HCT116 (cell line): ENCODE results near the gene CHD8. TPM values are rescaled to one million over a fixed set of nuclear protein-coding genes. Genes with fewer than 3 reads are reported as not detected.

Experiments
- ATAC-seq: fragments of 200-7000 bp; cut with Tn5 transposase; 2 replicates; pipeline ENCODE4 v1.9.1; 2020; ENCODE audit warnings: mild to moderate bottlenecking, moderate library complexity
- BruUV-seq: library from RNA; stranded (reverse); fragments of 400-500 nt; replicated peaks from 2 replicates; lab custom pipeline; 2021; lab: Mats Ljungman, UMichigan
- CTCF ChIA-PET: fragments of 300-600 bp; sonication (Branson Sonifier 250); formaldehyde crosslinking; loops from one replicate; lab custom pipeline; 2021; ENCODE audit warnings: antibody characterized with exemption; lab: Charles Lee
- POLR2A ChIA-PET: fragments of 300-600, 350-600 bp; sonication (Branson Sonifier 250); formaldehyde crosslinking; loops from one replicate; lab custom pipeline; 2021; ENCODE audit warnings: antibody characterized with exemption; lab: Charles Lee
- RAD21 ChIA-PET, 2 experiments: fragments of 300-600 bp; sonication (Branson Sonifier 250); formaldehyde crosslinking; loops; one replicate each; lab custom pipeline; 2023; ENCODE audit warnings: low total read pairs in 2 of 2; ENCODE audit not compliant: uncharacterized antibody in 2 of 2, unreplicated experiment in 2 of 2, low non-redundant PET in 1 of 2; lab: Charles Lee
- DNase-seq: peaks from one replicate; pipeline ENCODE4 v3.0.0-alpha.2; 2010; ENCODE audit warnings: low read depth, low spot score
- H2AFZ ChIP-seq: fragments of 200-600 bp; shearing (Covaris generic), sonication (generic); 2 replicates; pipeline ENCODE4 v1.6.1; 2017; ENCODE audit warnings: low read depth, mixed run types, mixed read lengths, antibody characterized with exemption, low read length; ENCODE audit not compliant: poor library complexity, severe bottlenecking
- H3K27ac ChIP-seq: 2 replicates; pipeline ENCODE4 v1.5.1; 2012; ENCODE audit warnings: low read depth, low read length
- H3K27me3 ChIP-seq: fragments of 200-600 bp; sonication (generic); 2 replicates; pipeline ENCODE4 v1.6.1; 2016; ENCODE audit warnings: mixed run types, low read length, mixed read lengths; ENCODE audit not compliant: insufficient read depth
- H3K36me3 ChIP-seq, 2 experiments: fragments of 200-500 bp in 1 of 2; fragments of 200-600 bp in 1 of 2; sonication (Bioruptor generic) in 1 of 2; sonication (generic) in 1 of 2; 2 replicates each; pipeline versions ENCODE4 v1.5.1 to v1.6.1; 2014 to 2016; ENCODE audit warnings: low read length in 2 of 2, inconsistent platforms in 1 of 2, mixed read lengths in 1 of 2, mixed run types in 1 of 2; ENCODE audit not compliant: insufficient read depth in 2 of 2, control insufficient read depth in 1 of 2
- H3K4me1 ChIP-seq, 2 experiments: fragments of 200-600 bp in 1 of 2; sonication (generic) in 1 of 2; 2 replicates each; pipeline versions ENCODE4 v1.5.1 to v1.6.1; 2012 to 2017; ENCODE audit warnings: low read length in 2 of 2, inconsistent platforms in 1 of 2, mild to moderate bottlenecking in 1 of 2, mixed read lengths in 1 of 2, mixed run types in 1 of 2, moderate library complexity in 1 of 2; ENCODE audit not compliant: insufficient read depth in 2 of 2, control insufficient read depth in 1 of 2
- H3K4me2 ChIP-seq: fragments of 200-600 bp; sonication (generic); 2 replicates; pipeline ENCODE4 v1.6.1; 2017; ENCODE audit warnings: mixed run types, low read length, mixed read lengths
- H3K4me3 ChIP-seq, 2 experiments: fragments of 200-600 bp in 1 of 2; sonication (generic) in 1 of 2; replicated peaks in 1 of 2; 2 replicates each; pipeline ENCODE4 v1.5.1; 2011 to 2016; ENCODE audit warnings: low read length in 2 of 2, control low read depth in 1 of 2, low read depth in 1 of 2, mild to moderate bottlenecking in 1 of 2, mixed read lengths in 1 of 2, mixed run types in 1 of 2
- H3K79me2 ChIP-seq: fragments of 200-600 bp; sonication (generic); 2 replicates; pipeline ENCODE4 v1.6.1; 2017; ENCODE audit warnings: mild to moderate bottlenecking, mixed run types, low read length, moderate library complexity, mixed read lengths; ENCODE audit not compliant: insufficient read depth
- H3K9ac ChIP-seq: fragments of 200-600 bp; sonication (generic); 2 replicates; pipeline ENCODE4 v1.6.1; 2016; ENCODE audit warnings: low read length, mixed read lengths
- H3K9me2 ChIP-seq: fragments of 200-600 bp; sonication (generic), shearing (Covaris generic); 2 replicates; pipeline ENCODE4 v1.6.1; 2017; ENCODE audit warnings: mixed run types, mild to moderate bottlenecking, moderate library complexity; ENCODE audit not compliant: insufficient read depth
- H3K9me3 ChIP-seq, 2 experiments: fragments of 200-500 bp in 1 of 2; fragments of 200-600 bp in 1 of 2; sonication (Bioruptor generic) in 1 of 2; sonication (generic) in 1 of 2; 2 replicates each; pipeline ENCODE4 v1.6.1; 2014 to 2017; ENCODE audit warnings: low read length in 2 of 2, mixed read lengths in 2 of 2, inconsistent platforms in 1 of 2, low read depth in 1 of 2, mild to moderate bottlenecking in 1 of 2, mixed run types in 1 of 2, moderate library complexity in 1 of 2; ENCODE audit not compliant: control insufficient read depth in 1 of 2, insufficient read depth in 1 of 2
- H4K20me1 ChIP-seq: fragments of 200-600 bp; sonication (generic), shearing (Covaris generic); 2 replicates; pipeline ENCODE4 v1.6.1; 2017; ENCODE audit warnings: mixed run types, mild to moderate bottlenecking, moderate library complexity; ENCODE audit not compliant: insufficient read depth
- TCF7L2 ChIP-seq: IDR thresholded peaks from 2 replicates; pipeline ENCODE4 v1.7.0; 2011; ENCODE audit warnings: borderline replicate concordance, inconsistent platforms; ENCODE audit not compliant: insufficient read depth, insufficient read length; ENCODE audit errors: extremely low read depth
- intact Hi-C: fragments of 100-400 bp; cut with micrococcal nuclease; formaldehyde crosslinking; loops from 2 replicates; pipeline ENCODE4 v1.10.0; 2022
- total RNA-seq: library from RNA; stranded (reverse); gene quantifications from one replicate; pipeline ENCODE4 v1.2.1, GENCODE V29; 2021; ENCODE audit not compliant: unreplicated experiment
- TF ChIP-seq, protein P1 (sequence below): IDR thresholded peaks from 2 replicates; pipeline ENCODE4 v1.6.1; 2012; ENCODE audit warnings: low read depth
- TF ChIP-seq, protein P2 (sequence below), 3 experiments: fragments of 200-600 bp in 1 of 3; sonication (generic) in 1 of 3; IDR thresholded peaks in 2 of 3; conservative IDR thresholded peaks in 1 of 3; 2 replicates each; pipeline ENCODE4 v1.5.1; 2012 to 2017; ENCODE audit warnings: low read depth in 2 of 3, low read length in 2 of 3, antibody characterized with exemption in 1 of 3, borderline replicate concordance in 1 of 3, control low read depth in 1 of 3, mild to moderate bottlenecking in 1 of 3, mixed read lengths in 1 of 3, mixed run types in 1 of 3, moderate library complexity in 1 of 3; ENCODE audit not compliant: insufficient read depth in 1 of 3

CHD8 gene
- total RNA-seq, 1 experiment from 2014 or later = 46.8 TPM

DNA sequence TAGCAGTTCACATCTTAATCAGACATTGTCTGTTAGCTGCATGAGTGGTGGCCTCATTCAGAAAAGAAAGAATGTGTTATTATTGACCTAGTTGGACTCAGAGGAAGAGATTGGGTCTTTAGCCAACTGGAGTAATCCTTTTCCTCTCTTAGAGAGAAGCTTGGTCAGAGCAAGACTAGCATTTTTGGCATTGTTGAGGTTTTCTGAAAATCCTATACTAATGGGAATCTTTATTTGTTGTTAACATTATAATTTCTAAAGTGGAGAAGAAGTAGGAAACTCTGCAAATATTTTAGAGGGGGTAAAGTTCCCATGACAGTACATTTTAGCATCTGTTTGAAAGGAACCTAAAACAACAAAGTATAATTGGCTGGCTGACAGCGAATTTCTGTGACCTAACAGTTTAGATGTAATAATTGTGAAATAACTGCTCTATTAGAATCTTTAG lies 30.7 kb upstream of the CHD8 start:
- DNase-seq (no peak), ATAC-seq (no peak)
- Histone ChIP-seq H4K20me1 (no peaks in the 10 kb centered on the region), H3K36me3 (peaks cover 17 to 22% of the 10 kb centered on the region in 2 experiments), H3K4me3 (no peak overlapping the region), H3K27ac (no peak overlapping the region), H3K4me1 (no peaks in the 10 kb centered on the region), H3K27me3 (no peaks in the 10 kb centered on the region), H3K4me2 (no peak overlapping the region), H2AFZ (no peak overlapping the region), H3K9ac (no peak overlapping the region), H3K9me3 (no peaks in the 10 kb centered on the region), H3K79me2 (no peaks in the 10 kb centered on the region; the same call in 1 of the 2 replicates), H3K9me2 (no peaks in the 10 kb centered on the region)
- CTCF ChIA-PET = no interaction called here
- POLR2A ChIA-PET = no interaction called here
- no TSS peak for BruUV-seq
- intact Hi-C loops = no loop called here
- RAD21 ChIA-PET = no interaction called here
- no peak for TF ChIP-seq TCF7L2
- TF ChIP-seq, protein P1, sequence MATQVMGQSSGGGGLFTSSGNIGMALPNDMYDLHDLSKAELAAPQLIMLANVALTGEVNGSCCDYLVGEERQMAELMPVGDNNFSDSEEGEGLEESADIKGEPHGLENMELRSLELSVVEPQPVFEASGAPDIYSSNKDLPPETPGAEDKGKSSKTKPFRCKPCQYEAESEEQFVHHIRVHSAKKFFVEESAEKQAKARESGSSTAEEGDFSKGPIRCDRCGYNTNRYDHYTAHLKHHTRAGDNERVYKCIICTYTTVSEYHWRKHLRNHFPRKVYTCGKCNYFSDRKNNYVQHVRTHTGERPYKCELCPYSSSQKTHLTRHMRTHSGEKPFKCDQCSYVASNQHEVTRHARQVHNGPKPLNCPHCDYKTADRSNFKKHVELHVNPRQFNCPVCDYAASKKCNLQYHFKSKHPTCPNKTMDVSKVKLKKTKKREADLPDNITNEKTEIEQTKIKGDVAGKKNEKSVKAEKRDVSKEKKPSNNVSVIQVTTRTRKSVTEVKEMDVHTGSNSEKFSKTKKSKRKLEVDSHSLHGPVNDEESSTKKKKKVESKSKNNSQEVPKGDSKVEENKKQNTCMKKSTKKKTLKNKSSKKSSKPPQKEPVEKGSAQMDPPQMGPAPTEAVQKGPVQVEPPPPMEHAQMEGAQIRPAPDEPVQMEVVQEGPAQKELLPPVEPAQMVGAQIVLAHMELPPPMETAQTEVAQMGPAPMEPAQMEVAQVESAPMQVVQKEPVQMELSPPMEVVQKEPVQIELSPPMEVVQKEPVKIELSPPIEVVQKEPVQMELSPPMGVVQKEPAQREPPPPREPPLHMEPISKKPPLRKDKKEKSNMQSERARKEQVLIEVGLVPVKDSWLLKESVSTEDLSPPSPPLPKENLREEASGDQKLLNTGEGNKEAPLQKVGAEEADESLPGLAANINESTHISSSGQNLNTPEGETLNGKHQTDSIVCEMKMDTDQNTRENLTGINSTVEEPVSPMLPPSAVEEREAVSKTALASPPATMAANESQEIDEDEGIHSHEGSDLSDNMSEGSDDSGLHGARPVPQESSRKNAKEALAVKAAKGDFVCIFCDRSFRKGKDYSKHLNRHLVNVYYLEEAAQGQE = no peak
- TF ChIP-seq, protein P2, sequence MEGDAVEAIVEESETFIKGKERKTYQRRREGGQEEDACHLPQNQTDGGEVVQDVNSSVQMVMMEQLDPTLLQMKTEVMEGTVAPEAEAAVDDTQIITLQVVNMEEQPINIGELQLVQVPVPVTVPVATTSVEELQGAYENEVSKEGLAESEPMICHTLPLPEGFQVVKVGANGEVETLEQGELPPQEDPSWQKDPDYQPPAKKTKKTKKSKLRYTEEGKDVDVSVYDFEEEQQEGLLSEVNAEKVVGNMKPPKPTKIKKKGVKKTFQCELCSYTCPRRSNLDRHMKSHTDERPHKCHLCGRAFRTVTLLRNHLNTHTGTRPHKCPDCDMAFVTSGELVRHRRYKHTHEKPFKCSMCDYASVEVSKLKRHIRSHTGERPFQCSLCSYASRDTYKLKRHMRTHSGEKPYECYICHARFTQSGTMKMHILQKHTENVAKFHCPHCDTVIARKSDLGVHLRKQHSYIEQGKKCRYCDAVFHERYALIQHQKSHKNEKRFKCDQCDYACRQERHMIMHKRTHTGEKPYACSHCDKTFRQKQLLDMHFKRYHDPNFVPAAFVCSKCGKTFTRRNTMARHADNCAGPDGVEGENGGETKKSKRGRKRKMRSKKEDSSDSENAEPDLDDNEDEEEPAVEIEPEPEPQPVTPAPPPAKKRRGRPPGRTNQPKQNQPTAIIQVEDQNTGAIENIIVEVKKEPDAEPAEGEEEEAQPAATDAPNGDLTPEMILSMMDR (IDR thresholded peaks at IDR 0.05 in 2 of 3, conservative IDR thresholded peaks at IDR 0.05 in 1 of 3; ENCODE audit: borderline replicate concordance in 1 of 3, insufficient read depth in 1 of 3, low read depth in 2 of 3, low read length in 2 of 3) = no peak
